HT1080 (cell line): ENCODE results near the gene AMPD3. TPM values are rescaled to one million over a fixed set of nuclear protein-coding genes. Genes with fewer than 3 reads are reported as not detected.

Experiments used
- DNase-seq: peaks from one replicate; pipeline ENCODE4 v3.0.0-alpha.2; 2015; ENCODE audit warnings: low read depth
- total RNA-seq: library from RNA; depleted of rRNA; stranded (reverse); fragments of >200 nt; shearing (Covaris generic); gene quantifications from 2 replicates; pipeline ENCODE4 v1.2.3, GENCODE V29; 2014

Gene AMPD3
- total RNA-seq, 1 experiment from 2014 or later: 6.8 TPM

DNA sequence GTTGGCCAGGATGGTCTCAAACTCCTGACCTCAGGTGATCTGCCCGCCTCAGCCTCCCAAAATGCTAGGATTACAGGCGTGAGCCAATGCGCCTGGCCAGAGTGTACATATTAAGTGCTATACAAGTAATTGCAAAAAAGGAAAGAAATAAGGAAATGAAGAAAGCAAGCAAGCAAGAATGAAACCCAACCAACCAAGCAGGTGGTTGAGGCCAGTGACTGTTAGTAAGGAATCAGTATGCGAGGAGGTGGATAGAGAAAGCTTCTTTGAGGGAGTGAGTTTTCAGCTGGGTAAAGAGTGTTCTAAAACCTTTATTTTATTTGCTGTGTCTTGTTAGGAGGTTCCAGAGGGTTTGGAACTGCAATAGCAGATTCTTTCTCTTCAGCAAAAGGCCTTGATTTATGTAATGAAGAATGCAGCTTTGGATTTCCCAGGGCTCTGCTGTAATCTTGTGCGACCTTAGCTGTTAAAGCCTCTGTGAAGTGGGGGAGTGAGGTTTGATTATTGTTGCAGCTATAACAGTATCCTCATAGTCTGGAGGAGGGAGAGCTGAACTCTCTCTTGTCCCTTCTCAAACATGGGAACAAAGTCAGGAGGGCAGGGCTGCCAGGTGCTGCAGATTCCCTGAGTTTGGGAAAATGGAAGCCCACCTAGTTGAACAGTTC, 5.7 kb downstream of the AMPD3 start:
- no peak for DNase-seq

DNA sequence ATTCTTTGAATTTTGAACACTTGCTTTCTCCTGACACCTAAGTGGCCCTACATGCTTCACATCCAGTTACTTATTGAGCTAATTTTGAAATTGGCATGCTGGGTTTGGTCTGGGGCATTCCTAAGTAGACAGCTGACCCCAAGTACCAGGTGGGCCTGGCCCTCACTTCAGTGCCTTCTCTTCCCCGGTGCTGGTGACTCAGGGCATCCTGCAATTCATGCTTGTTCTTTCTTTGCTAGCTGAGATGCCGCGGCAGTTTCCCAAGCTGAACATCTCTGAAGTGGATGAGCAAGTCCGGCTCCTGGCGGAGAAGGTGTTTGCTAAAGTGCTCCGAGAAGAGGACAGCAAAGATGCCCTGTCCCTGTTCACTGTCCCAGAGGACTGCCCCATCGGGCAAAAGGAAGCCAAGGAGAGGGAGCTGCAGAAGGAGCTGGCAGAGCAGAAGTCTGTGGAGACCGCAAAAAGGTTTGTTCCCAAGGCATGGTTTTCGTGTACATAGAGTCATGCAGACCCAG, 6.3 kb downstream of the AMPD3 start:
- DNase-seq: no peak

DNA sequence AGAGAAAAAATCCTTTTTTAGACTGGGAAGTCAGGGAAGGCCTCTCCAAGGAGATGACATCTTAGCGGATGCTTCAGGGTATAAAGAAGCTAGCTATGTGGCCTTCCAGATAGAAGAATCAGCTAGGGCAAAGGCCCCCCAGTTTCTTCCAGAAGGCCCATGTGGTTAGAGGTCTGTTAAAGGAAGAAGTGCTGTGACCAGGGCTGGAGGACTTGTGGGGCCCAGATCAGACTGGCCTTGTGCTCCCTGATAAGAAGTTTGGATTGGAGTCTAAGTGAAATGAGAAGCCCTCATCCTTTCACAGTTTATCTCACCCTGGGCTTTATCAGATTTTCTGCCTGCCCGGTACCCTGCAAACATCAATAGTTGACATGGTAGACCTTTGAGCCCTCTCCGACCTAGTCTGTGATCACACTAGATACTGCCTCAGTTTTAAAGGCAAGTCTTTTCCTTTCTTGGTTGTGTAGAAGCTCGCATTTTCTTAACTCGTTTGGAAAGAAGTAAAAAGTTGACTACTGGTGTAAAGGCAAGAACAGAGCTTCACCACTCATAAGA, 7.8 kb downstream of the AMPD3 start:
- DNase-seq: no peak

DNA sequence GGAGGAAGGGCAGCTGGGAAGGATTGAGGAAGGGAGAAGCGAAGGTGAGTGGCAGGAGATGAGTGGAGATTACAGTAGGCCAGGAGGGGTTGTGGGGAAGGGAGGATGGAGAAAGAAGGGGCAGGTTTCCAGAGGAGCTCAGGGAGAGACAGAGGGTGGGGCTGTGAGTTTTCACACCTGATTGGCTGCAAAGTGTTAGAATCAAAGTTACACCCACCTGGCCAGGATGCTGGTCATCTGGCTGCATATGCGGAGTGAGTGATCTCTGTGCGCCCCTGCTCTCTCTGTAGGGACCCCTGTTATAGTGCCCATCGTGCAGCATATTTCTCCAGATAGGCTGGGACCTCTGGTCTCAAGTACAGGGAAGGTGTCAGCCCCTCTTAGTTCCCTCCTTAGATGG, 18.3 kb downstream of the AMPD3 start:
- no peak for DNase-seq

DNA sequence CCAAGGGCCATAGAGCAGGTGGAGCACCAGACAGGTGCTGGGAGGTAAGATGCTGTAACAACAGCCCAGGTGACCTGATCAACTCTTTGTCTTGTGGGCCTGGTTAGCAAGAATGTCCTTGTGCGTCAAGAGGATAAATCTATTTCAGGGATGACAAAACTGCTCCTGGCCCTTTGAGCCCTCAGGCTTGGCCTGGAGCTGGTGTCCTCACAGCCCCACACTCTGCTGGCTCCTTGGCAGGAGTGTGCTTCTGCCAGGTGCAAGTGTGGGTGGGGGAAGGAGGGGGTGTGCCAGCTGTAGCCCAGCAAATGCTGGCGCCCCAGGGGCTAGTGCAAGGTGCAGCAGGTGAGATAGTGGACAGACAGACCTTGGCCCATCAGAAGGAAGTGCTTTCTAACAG, 19.5 kb downstream of the AMPD3 start:
- no peak for DNase-seq

DNA sequence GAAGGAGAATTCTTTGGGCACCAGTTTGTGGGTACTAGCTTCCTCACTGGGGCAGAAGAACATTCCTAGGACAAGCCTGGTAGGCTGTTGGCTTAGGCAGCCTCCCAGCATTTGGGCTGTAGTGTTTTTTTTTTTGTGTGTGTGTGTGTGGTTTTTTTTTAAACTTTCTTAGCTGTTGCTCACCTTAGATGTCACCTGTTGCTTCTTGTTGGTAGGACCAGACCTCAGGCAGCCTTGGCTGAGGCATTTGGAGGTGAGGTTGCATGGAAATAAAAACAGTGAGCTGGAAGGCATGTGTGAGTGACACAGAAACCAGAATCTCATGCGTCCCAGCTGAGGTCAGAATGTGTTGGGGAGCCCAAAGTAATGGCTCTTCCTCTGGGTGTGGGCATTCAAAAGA, 21.3 kb downstream of the AMPD3 start:
- no peak for DNase-seq

DNA sequence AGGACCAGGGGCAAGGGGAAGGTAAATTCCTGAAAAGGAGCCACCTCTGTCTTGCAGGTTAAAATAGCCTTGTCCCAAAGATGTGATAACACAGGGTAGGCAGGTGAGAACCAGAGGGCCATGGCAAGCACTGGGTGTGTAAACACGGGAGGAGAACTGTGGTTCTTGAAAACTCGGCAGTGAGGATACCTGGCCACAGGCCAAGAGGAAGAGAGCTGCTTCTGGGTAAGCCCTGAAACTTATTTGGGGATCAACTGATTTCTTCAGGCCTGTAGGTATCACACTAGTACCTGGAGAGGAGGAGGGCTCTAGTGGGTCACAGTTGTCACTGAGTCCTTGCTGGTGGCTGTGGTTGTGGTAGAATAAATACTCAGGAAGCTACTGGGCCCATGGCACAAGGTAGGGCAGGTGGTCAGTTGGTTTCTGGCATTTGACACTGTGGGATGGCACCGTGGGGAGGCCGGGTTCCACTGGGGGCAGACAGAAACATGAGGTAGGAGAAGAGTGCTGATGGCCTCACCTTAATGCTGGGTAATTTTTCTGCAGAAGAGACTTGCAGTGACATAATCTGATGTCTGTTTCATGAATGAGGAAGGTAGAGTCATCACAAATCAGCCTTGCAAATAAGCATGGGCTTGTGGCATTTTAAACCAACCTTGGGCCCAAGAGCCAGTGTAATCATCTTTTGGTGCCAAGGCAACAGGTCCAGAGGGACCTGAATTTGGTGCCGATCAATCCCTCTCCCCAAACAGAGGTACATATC, 22.0 kb downstream of the AMPD3 start:
- no peak for DNase-seq

DNA sequence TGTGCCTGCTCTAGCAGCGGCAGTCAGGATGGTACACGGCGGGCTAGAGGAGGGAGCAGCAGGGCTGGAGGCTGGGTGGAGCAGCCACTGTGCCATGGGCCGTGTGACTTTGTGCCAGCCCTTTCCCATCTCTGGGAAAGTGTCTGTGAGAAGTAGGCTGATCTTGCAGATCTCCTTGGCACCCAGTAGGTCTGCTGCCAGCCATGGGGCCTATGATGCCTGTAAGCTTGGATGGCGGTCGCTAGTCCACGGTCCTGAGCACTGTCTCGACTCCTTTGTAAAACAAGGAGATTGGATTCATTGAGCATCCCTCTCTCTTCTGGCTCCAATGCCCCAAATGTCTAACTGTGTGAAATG, 22.6 kb downstream of the AMPD3 start:
- DNase-seq: no peak

DNA sequence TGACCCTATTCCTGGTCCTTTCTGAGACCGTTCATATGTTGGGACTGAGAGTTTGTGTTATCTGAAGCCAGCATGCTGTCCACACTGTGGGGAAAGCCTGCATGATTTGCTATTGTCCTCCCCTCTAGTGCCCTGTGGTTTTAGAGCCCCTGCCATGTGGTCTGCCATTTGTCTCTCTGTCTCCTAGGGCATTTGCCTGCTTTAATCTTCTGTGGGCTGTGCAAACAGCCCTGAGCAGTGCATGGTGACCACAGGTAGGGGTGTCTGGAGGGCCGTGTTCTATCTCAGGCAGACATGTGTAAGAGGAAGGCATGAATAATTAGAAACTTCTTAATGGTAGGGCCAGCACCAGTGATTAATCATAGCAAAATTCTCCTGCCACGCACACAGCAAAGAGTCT, 23.0 kb downstream of the AMPD3 start:
- no peak for DNase-seq

DNA sequence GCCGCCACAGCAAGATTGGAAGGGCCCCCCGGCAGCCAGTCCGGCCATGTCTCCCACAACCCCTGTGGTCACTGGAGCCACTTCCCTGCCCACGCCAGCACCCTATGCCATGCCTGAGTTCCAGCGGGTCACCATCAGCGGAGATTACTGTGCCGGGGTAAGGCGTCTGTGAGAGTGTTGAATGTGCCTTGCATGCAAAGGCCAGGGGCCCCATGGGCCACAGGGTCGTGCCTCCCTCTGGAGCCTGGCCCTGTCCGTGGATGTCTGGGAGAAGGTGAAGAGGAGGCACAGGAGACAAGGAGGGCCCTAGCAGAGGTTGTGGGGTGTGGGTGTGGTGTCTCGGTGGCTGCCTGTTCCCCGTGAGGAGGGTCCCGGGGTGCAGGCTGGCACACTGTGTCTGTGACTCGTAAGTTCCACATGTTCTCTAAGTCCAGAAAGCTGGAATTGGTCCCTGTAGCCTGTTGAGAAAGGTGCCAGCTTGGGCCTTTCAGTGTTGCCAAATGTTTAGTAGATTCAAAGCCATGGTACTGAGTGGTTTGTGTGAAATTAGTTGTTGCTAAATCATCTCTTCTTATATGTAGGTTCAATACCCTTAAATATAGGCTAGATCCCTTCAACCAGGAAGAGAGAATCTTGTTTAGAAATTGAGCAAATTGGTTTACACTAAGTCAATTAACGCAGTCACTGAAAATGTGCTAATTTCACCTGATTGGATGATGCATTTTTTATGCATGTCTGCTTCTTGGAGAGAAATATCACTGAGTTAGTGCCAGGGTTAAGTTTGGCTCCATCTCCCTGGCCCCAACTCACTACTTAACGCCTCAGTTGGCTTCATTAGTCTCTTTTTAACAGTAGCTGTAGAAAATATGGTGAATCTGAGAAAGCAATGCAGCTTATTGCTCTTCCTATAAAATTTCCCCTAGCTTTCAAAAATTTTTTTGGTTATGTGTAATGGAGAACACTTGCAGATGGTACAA, 23.8 kb downstream of the AMPD3 start:
- no peak for DNase-seq

DNA sequence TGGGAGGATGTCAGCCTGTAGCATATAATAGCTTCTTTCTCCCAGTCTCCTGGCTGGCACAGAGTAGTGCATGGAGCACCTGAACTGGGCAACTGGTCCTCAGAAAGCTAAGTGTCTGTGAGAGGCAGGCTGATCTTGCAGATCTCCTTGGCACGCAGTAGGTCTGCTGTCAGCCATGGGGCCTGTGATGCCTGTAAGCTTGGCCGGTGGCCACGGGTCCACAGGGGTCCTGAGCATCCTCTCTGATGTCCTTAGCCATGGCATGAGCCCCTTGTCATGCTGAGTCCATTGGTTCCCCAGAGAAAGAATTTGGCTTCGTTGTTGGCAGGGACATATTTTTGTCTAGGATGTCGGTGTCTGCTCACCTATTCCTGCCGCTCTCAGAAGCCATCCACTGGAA, 25.0 kb downstream of the AMPD3 start:
- no peak for DNase-seq

DNA sequence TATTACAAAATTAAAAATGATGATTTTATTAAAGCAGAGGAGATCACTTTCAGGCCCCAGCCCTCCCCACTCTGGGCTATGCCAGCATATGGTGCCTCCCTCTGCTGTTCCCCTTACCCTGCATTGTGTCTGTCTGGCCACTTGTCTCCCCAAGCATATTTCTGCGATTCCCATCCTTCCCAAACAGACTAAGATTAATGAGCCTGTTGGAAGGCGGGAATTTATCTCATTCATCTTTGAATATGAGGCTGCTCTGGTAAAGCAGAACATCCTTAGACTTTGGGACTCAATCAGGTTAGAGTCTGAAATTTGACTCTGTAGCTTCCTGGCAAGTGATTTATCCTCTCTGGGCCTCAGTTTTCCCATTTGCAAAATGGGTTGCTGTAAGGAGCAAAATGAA, 25.7 kb downstream of the AMPD3 start:
- no peak for DNase-seq

DNA sequence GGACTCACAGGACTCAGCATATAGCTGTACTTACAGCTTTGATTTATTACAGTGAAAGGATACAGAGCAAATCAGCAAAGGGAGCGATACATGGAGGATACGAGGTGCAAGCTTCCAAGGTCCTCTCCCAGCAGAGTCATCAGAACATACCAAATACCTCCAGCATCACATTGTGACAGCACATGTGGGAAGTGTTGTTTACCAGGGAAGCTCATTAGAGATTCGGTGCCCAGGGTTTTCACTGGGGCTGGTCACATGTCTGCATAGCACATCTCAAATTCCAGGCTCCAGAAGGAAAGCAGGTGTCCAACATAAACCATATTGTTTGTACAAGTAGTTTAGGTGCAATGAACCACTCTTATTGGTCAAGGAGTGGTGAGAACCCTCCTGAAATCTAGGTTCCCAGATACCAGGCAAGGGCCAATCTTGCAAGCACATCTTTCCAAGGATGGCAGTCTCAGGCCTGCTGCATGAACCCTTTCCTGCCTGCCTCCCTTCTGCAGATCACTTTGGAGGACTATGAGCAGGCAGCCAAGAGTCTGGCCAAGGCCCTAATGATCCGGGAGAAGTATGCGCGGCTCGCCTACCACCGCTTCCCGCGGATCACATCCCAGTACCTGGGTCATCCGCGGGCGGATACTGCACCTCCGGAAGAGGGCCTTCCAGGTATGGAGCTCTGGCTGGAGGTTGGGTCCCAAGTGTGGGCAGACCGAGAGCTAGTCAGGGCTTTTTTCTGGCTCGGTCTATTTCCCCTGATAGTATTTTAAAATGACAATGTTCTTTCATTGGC, 26.7 kb downstream of the AMPD3 start:
- no peak for DNase-seq

DNA sequence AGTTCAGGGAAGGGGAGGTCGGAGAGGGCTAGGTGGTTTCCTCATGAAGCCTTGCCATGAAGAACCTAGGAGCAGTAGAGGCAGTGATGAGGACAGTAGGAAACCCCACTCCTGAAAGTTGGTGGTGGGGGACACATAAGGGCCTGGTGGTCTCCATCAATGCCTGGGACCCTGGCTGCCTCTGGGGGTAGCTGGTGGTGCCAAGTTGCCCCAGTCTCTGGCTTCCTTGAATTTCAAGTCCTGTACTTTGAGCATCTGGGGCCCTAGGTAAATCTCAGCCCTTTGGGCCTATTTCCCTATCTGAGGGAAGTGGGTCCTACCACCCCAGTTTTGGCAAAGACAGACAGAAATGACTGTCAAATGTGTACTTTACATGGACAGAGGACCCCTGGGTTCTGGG, 28.1 kb downstream of the AMPD3 start:
- no peak for DNase-seq

DNA sequence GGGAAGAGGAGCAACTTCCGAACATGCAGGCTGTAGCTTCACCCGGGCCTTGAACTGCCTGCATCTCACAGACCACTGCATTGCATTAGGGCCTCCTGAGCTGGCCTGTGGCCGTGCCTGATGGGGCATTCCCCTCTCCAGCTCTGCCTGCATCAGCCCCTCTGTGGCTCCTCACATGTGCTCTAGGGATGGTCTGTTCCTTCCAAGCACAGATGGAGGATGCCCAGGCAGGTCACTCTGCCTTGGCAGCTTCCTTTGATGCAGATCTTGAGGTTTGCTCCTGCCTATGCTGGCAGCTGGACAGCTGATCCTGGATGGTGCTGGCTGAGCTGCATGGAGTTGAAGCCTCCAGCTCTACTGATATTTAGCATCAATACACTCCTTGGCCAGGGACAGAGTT, 28.5 kb downstream of the AMPD3 start:
- no peak for DNase-seq

DNA sequence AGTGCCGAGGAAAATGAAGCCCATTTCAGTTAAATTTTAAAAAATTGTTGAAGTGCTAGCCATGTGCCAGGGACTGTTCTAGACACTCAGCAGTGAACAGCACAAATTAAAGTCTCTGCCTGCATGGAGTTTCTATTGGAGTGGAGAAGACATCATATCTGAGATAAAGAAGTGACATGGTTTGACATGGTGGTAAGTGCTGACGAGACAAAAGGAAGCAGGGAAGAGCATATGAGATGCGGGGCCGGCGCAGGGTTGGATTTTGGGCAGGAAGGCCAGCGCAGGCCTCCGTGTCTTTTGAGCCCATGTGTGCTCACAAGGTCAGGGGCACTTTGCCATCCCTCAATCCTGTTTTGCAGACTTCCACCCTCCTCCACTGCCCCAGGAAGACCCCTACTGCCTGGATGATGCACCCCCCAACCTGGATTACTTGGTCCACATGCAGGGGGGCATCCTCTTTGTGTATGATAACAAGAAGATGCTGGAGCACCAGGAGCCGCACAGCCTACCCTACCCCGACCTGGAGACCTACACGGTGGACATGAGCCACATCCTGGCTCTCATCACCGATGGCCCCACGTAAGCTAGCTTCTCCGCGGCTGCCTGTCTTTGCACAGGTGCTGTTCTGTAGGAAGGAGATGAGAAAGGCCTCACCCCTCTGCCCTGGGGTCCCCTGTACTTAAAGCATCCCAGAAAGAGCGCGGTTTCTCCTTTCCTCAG, 29.6 kb downstream of the AMPD3 start:
- no peak for DNase-seq

DNA sequence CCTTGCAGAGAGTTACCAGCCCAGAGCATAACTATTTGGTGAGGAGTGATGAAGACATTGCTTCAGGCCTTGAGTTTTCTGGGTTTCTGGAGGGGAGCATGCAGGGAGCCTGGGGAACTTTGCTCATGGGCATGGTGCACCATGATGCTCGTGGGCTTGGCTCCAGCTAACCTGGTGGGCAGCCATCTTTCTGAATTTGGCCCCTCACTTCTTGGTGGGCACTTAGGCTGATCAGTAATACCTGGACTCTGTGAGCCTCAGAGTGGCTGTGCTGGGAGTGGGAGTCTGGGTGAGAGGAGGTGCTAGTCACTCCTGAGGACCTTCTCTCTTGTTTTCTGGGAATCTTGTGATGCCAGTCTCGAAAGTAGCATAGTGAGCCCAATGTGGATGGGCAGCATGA, 30.6 kb downstream of the AMPD3 start:
- no peak for DNase-seq

DNA sequence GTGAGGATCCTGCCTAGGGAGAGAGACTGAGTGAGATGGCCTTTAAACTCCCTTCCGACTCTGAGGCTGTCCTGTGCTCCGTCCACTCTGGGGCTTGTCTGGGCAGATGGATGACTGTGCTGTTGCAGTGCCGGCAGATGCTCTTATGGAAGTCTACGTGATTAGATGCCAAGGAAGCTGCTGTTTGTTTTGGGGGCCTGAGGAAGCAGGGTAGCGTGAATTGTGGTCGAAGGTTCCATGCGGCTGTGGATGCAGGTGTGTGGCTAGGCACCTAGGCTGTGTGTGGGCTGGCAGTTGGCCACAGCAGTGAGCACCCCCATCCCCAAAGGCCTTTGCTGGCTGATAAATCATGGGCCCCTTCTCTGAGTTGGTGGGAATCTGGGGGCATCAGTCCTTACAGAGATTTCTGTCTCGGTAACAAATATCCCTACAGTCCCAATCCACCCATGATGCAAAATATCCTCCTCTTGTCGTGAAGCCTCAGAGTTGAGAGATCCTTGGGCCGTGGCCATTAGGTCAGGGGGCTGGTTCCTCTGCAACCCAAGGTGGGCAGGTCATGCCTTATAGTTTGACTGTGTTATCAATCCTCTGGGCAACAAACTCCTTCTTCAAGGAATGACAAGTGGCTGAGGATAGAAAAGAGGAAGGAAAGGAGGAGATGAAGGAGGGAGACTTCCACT, 31.2 kb downstream of the AMPD3 start:
- DNase-seq: no peak

DNA sequence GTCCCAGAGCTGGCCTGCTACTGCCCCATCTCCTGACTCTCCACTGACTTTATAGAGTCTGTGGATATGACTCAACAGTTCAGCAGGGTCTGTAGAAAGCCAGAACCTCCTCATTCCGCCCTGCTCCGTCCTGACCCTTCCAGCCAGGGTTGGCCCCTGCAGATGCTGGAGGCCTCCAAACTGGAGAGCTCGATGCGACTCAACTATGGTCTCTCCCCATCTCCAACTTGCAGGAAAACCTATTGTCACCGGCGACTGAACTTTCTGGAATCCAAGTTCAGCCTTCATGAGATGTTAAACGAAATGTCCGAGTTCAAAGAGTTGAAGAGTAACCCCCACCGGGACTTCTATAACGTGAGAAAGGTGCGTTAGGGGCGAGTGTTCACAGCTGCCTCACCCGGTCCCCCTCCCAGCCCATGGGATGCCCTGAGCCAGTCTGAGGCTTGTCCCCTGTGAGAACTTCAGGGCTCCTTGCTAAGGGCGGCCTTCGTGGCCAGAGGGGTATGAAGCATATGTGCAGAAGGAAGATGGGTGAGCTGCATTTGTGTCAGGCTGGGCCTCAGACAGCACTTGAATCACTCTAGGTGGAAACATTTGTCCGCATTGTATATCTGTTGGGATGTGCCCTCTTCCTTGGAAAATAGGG, 32.1 kb downstream of the AMPD3 start:
- no peak for DNase-seq
